ENCODE data around the gene TRNAU1AP. TPM values are rescaled to one million over a fixed set of nuclear protein-coding genes. Genes with fewer than 3 reads are reported as not detected.

The TRNAU1AP gene
- 8.5 TPM for polyA plus RNA-seq (2012; ENCODE audit: insufficient read depth, insufficient read length, low read depth)

DNA sequence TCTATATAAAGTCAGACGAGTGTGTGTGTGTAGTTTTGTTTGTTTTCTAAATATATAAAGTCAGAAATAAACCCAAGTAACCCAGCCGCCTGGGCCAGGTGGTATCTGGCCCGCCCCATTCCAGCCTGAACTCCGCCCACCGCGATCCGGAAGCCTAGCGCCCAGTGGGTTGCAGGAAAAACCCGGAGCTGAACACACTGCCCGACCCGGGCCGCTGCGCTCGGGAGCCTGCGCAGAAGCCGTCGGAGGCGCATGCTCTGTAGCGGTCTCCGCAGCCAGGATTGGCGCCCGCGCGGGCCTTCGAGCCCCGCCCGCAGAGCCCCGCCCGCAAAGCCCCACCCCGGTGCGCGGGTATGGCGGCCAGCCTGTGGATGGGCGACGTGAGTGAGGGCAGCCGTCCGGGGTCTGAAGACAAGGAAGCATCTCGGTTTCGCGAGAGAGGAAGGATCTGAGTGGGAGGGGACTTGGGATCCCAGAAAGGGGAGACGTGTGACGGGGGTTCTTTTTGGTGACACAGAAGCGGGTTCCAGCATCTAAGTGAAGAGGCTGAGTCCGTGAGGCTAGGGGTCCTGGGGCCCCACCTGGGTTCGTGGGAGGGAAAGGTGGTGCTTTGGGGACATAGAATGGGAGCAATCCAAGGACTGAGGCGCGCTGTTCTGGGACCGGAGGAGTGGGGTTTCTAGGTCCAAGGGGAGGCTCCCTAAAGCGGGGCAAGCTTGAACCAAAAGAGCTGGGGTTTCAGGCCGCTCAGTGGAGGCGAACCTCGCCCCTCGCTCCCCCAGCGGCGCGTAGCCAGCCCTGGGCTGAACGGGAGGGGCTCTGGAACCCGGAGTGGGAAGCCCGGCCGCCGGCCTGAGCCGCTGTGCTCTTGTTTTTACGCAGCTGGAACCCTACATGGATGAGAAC lies at the start of gene TRNAU1AP:
TSS of gene TRNAU1AP (plus strand) at position 328 of the 906 bp plus-strand sequence. CDS start at position 354, 26 bp downstream.
- Histone ChIP-seq H3K4me1 (no peaks in the 10 kb centered on the region), H3K36me3 (no peaks in the 10 kb centered on the region), H3K9me3 (no peaks in the 10 kb centered on the region), H3K4me3 (ENCODE audit: low read depth, low read length) (peak within 1 kb of the TSS; percentile 87), H3K27me3 (no peaks in the 10 kb centered on the region)
- TF ChIP-seq, protein P1, sequence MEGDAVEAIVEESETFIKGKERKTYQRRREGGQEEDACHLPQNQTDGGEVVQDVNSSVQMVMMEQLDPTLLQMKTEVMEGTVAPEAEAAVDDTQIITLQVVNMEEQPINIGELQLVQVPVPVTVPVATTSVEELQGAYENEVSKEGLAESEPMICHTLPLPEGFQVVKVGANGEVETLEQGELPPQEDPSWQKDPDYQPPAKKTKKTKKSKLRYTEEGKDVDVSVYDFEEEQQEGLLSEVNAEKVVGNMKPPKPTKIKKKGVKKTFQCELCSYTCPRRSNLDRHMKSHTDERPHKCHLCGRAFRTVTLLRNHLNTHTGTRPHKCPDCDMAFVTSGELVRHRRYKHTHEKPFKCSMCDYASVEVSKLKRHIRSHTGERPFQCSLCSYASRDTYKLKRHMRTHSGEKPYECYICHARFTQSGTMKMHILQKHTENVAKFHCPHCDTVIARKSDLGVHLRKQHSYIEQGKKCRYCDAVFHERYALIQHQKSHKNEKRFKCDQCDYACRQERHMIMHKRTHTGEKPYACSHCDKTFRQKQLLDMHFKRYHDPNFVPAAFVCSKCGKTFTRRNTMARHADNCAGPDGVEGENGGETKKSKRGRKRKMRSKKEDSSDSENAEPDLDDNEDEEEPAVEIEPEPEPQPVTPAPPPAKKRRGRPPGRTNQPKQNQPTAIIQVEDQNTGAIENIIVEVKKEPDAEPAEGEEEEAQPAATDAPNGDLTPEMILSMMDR (IDR thresholded peaks at IDR 0.05; ENCODE audit: low read depth, low read length) = no peak
- DNase-seq = peak; percentile 92

DNA sequence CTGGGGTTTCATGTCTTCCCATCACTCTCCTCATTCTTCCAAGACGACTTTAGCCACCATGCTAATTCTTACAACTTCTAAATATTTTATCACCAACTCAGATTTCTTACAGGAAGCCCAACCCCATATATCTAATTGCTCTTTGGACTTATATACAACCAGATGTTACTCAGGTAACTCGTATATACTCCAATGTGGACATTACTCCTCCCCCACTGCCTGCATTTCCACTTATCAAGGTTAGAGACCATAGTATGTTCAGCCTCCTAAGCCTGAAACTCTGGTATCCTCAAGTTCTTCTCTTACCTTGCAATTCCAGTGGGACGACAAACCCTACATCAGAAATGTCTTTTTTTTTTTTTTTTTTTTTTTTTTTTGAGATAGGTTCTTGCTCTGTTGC lies 49.8 kb upstream of the TRNAU1AP start:
- Histone ChIP-seq H3K4me1 (no peaks in the 10 kb centered on the region), H3K9me3 (no peaks in the 10 kb centered on the region), H3K4me3 (ENCODE audit: low read depth, low read length) (no peak overlapping the region), H3K27me3 (no peaks in the 10 kb centered on the region), H3K36me3 (peaks cover 20% of the 10 kb centered on the region)
- TF ChIP-seq, protein P1 (IDR thresholded peaks at IDR 0.05; ENCODE audit: low read depth, low read length) = no peak
- no peak for DNase-seq

GRCh38 chr1:28505406-28506187 lies 47.3 kb upstream of the TRNAU1AP start, which contains the start of gene RCC1:
Gene RCC1 (plus strand): TSS chr1:28506043. CDS start chr1:28529867, 23,824 bp downstream.
- TF ChIP-seq, protein P1 (IDR thresholded peaks at IDR 0.05; ENCODE audit: low read depth, low read length) = no peak
- no peaks in the 10 kb centered on the region for H3K27me3 ChIP-seq
- H3K4me1 ChIP-seq = no peaks in the 10 kb centered on the region
- H3K36me3 ChIP-seq = peaks cover 45% of the 10 kb centered on the region
- no peaks in the 10 kb centered on the region for H3K9me3 ChIP-seq
- peak within 1 kb of the TSS; percentile 70 for H3K4me3 ChIP-seq (ENCODE audit: low read depth, low read length)
- DNase-seq = peak; percentile 93

DNA sequence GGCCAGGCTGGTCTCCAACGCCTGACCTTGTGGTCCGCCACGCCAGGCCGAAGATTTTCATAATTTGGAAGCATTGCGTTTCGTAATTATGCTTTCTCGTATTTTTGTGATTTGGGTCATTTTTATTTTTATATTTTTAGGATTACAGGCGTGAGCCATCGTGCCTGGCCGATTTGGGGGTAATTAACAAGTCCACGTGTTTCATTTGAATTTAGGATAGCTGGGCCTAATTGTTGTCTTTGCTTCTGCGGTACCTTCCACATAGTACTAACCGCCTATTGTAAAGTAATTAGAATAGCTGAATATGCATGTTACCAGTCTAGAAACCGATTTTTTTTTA lies 46.0 kb upstream of the TRNAU1AP start:
- TF ChIP-seq, protein P1 (IDR thresholded peaks at IDR 0.05; ENCODE audit: low read depth, low read length) = no peak
- H3K27me3 ChIP-seq = no peaks in the 10 kb centered on the region
- no peaks in the 10 kb centered on the region for H3K9me3 ChIP-seq
- H3K4me3 ChIP-seq (ENCODE audit: low read depth, low read length) = peak overlapping the region; percentile 70
- H3K4me1 ChIP-seq = no peaks in the 10 kb centered on the region
- H3K36me3 ChIP-seq = peaks cover 58% of the 10 kb centered on the region
- DNase-seq = no peak

DNA sequence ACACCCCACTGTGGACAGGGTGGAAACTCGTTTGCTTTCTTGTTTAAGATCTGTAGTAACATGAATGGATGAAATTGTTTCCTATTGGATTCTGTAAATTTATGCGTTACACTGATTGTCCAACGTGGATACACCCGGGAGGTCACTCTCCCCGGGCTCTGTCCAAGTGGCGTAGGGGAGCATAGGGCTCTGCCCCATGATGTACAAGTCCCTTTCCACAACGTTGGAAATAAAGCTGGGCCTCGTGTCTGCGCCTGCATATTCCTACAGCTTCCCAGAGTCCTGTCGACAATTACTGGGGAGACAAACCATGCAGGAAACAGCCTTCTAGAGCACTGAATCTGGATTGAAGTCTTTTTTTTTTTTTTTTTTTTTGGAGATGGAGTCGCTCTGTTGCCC lies 45.6 kb upstream of the TRNAU1AP start:
- H3K4me3 ChIP-seq (ENCODE audit: low read depth, low read length) = peak overlapping the region; percentile 70
- peaks cover 62% of the 10 kb centered on the region for H3K36me3 ChIP-seq
- H3K4me1 ChIP-seq = no peaks in the 10 kb centered on the region
- DNase-seq = no peak
- TF ChIP-seq, protein P1 (IDR thresholded peaks at IDR 0.05; ENCODE audit: low read depth, low read length) = no peak
- no peaks in the 10 kb centered on the region for H3K9me3 ChIP-seq
- no peaks in the 10 kb centered on the region for H3K27me3 ChIP-seq

Data from BE2C (cell line).